IMR-90 (cell line): ENCODE results near the gene KIAA1614. TPM values are rescaled to one million over a fixed set of nuclear protein-coding genes. Genes with fewer than 3 reads are reported as not detected.

Experiments used
- ATAC-seq: fragments of 200-7000 bp; cut with Tn5 transposase; 2 replicates; pipeline ENCODE4 v1.9.1; 2020; ENCODE audit warnings: low read depth, mild to moderate bottlenecking, moderate library complexity
- BruUV-seq: library from RNA; stranded (reverse); fragments of 400-500 nt; replicated peaks from 2 replicates; lab custom pipeline; 2021; lab: Mats Ljungman, UMichigan
- CTCF ChIA-PET: fragments of 300-600 bp; formaldehyde crosslinking; extraction: SDS; loops from one replicate; lab custom pipeline; 2021; ENCODE audit warnings: antibody characterized with exemption; lab: Yijun Ruan, JAX
- POLR2A ChIA-PET: fragments of 300-600 bp; sonication (Branson Sonifier 250); formaldehyde crosslinking; loops from one replicate; lab custom pipeline; 2022; ENCODE audit warnings: antibody characterized with exemption; ENCODE audit not compliant: unreplicated experiment; lab: Charles Lee
- DNase-seq: peaks from one replicate; pipeline ENCODE4 v3.0.0; 2013
- H2AFZ ChIP-seq: replicated peaks from 2 replicates; pipeline ENCODE3; 2013; ENCODE audit warnings: low read length, mild to moderate bottlenecking; ENCODE audit not compliant: poor library complexity
- H2AK5ac ChIP-seq: 2 replicates; pipeline ENCODE4 v1.6.1; 2013; ENCODE audit warnings: low read depth, low read length, inconsistent platforms
- H2AK9ac ChIP-seq: replicated peaks from 2 replicates; pipeline ENCODE3; 2013; ENCODE audit warnings: mild to moderate bottlenecking, low read depth, low read length, moderate library complexity; ENCODE audit not compliant: poor library complexity
- H2BK120ac ChIP-seq: 2 replicates; pipeline ENCODE4 v1.6.1; 2013; ENCODE audit warnings: low read depth, low read length, inconsistent platforms
- H2BK15ac ChIP-seq: 3 replicates; pipeline ENCODE4 v1.6.1; 2013; ENCODE audit warnings: low read depth, low read length, inconsistent platforms
- H2BK20ac ChIP-seq: 2 replicates; pipeline ENCODE4 v1.6.1; 2013; ENCODE audit warnings: low read depth, mild to moderate bottlenecking, inconsistent platforms, low read length, moderate library complexity
- H2BK5ac ChIP-seq: 2 replicates; pipeline ENCODE4 v1.6.1; 2013; ENCODE audit warnings: mild to moderate bottlenecking, low read depth, low read length, inconsistent platforms; ENCODE audit not compliant: poor library complexity, severe bottlenecking
- H3K14ac ChIP-seq: replicated peaks from 2 replicates; pipeline ENCODE4 v1.6.1; 2013; ENCODE audit warnings: low read depth, low read length, inconsistent platforms
- H3K18ac ChIP-seq: 2 replicates; pipeline ENCODE4 v1.6.1; 2013; ENCODE audit warnings: low read depth, low read length, control low read depth
- H3K23ac ChIP-seq: 2 replicates; pipeline ENCODE4 v1.6.1; 2013; ENCODE audit warnings: low read depth, low read length, inconsistent platforms
- H3K27ac ChIP-seq: 2 replicates; pipeline ENCODE4 v1.5.1; 2013; ENCODE audit warnings: mild to moderate bottlenecking, control low read depth, low read length; ENCODE audit not compliant: insufficient read depth
- H3K27me3 ChIP-seq: 2 replicates; pipeline ENCODE4 v1.6.1; 2013; ENCODE audit warnings: low read length; ENCODE audit not compliant: control insufficient read depth, insufficient read depth
- H3K36me3 ChIP-seq: 2 replicates; pipeline ENCODE4 v1.6.1; 2013; ENCODE audit warnings: low read length, mixed read lengths; ENCODE audit not compliant: control insufficient read depth, insufficient read depth
- H3K4ac ChIP-seq: 2 replicates; pipeline ENCODE4 v1.6.1; 2013; ENCODE audit warnings: low read depth, low read length, inconsistent platforms
- H3K4me1 ChIP-seq: 2 replicates; pipeline ENCODE4 v1.6.1; 2013; ENCODE audit warnings: low read length, mixed read lengths; ENCODE audit not compliant: control insufficient read depth, insufficient read depth
- H3K4me2 ChIP-seq: 2 replicates; pipeline ENCODE4 v1.6.1; 2013; ENCODE audit warnings: low read depth, mild to moderate bottlenecking, control low read depth, low read length, moderate library complexity
- H3K4me3 ChIP-seq: 2 replicates; pipeline ENCODE4 v1.5.1; 2013; ENCODE audit warnings: low read depth, mild to moderate bottlenecking, control low read depth, low read length, moderate library complexity; ENCODE audit not compliant: insufficient read depth
- H3K56ac ChIP-seq: 2 replicates; pipeline ENCODE4 v1.6.1; 2013; ENCODE audit warnings: low read length, inconsistent platforms; ENCODE audit not compliant: insufficient read depth; ENCODE audit errors: extremely low read depth
- H3K79me1 ChIP-seq, 2 experiments: 2 replicates each; pipeline ENCODE4 v1.6.1; 2013; ENCODE audit warnings: low read length in 2 of 2, inconsistent platforms in 1 of 2, low read depth in 1 of 2
- H3K9ac ChIP-seq: 2 replicates; pipeline ENCODE4 v1.6.1; 2013; ENCODE audit warnings: low read depth, low read length, control low read depth
- H3K9me1 ChIP-seq: 2 replicates; pipeline ENCODE4 v1.6.1; 2013; ENCODE audit warnings: low read length, inconsistent platforms; ENCODE audit not compliant: insufficient read depth
- H3K9me3 ChIP-seq: 2 replicates; pipeline ENCODE4 v1.6.1; 2013; ENCODE audit warnings: low read length; ENCODE audit not compliant: control insufficient read depth, insufficient read depth
- H4K20me1 ChIP-seq: 2 replicates; pipeline ENCODE4 v1.6.1; 2013; ENCODE audit warnings: low read length, inconsistent platforms; ENCODE audit not compliant: insufficient read depth
- H4K5ac ChIP-seq: 2 replicates; pipeline ENCODE4 v1.6.1; 2013; ENCODE audit warnings: mild to moderate bottlenecking, low read depth, low read length, control low read depth
- H4K8ac ChIP-seq, 2 experiments: 2 replicates each; pipeline ENCODE4 v1.6.1; 2013; ENCODE audit warnings: low read depth in 2 of 2, low read length in 2 of 2, control low read depth in 1 of 2, inconsistent platforms in 1 of 2
- H4K91ac ChIP-seq: 2 replicates; pipeline ENCODE4 v1.6.1; 2013; ENCODE audit warnings: low read depth, low read length, inconsistent platforms; ENCODE audit not compliant: insufficient read depth
- BHLHE40 ChIP-seq: fragments of 150-350 bp; IDR thresholded peaks from 2 replicates; pipeline ENCODE4 v1.6.1; 2016; ENCODE audit warnings: mild to moderate bottlenecking, low read depth, low read length
- CEBPB ChIP-seq: IDR thresholded peaks from 2 replicates; pipeline ENCODE4 v1.6.1; 2012; ENCODE audit warnings: low read depth, low read length, improper control_type of control experiment
- ELK1 ChIP-seq: fragments of 150-350 bp; IDR thresholded peaks from 2 replicates; pipeline ENCODE4 v1.6.1; 2016; ENCODE audit warnings: low read depth, mild to moderate bottlenecking, low read length, moderate library complexity, borderline replicate concordance
- MXI1 ChIP-seq: IDR thresholded peaks from 2 replicates; pipeline ENCODE4 v1.6.1; 2012; ENCODE audit warnings: low read depth, mild to moderate bottlenecking, low read length, moderate library complexity, borderline replicate concordance
- POLR2A ChIP-seq: IDR thresholded peaks from 2 replicates; pipeline ENCODE4 v1.6.1; 2012; ENCODE audit warnings: mild to moderate bottlenecking, low read depth, low read length
- RCOR1 ChIP-seq: IDR thresholded peaks from 2 replicates; pipeline ENCODE4 v1.6.1; 2012; ENCODE audit warnings: mild to moderate bottlenecking, low read length, improper control_type of control experiment; ENCODE audit not compliant: insufficient replicate concordance
- SMC3 ChIP-seq: fragments of 150-350 bp; IDR thresholded peaks from 2 replicates; pipeline ENCODE4 v1.6.1; 2016; ENCODE audit warnings: low read depth, mild to moderate bottlenecking, antibody characterized with exemption, low read length, moderate library complexity
- WGBS, 2 experiments: methylation state at CpG; one replicate each; pipeline versions ENCODE4 v1.1.5 to v1.1.7; 2013; ENCODE audit warnings: missing lambda C conversion rate in 2 of 2; ENCODE audit not compliant: insufficient read length in 1 of 2; ENCODE audit errors: extremely low coverage in 2 of 2; 5-methylcytosine and 5-hydroxymethylcytosine counted together
- dilution Hi-C: fragments of 300-500 bp; cut with HindIII; formaldehyde crosslinking; loops from one replicate; pipeline ENCODE4 v1.14.3; 2018; ENCODE audit warnings: low sequenced_read_pairs; ENCODE audit not compliant: unreplicated experiment
- in situ Hi-C: fragments of 300-500 bp; cut with MboI; formaldehyde crosslinking; loops from 3 replicates; pipeline ENCODE4 v1.14.3; 2019; ENCODE audit warnings: low sequenced_read_pairs, inconsistent platforms, mixed read lengths
- intact Hi-C: fragments of 100-400 bp; cut with micrococcal nuclease; formaldehyde crosslinking; loops from 2 replicates; pipeline ENCODE4 v1.10.0; 2022
- polyA plus RNA-seq, 3 experiments: library from polyadenylated mRNA; depleted of rRNA; stranded (reverse); fragments of >200 nt; gene quantifications; 2 replicates each; pipeline ENCODE4 v1.2.3, GENCODE V29; 2012; ENCODE audit warnings: low replicate concordance in 1 of 3
- total RNA-seq: library from RNA; depleted of rRNA; stranded (reverse); fragments of >200 nt; gene quantifications from 2 replicates; pipeline ENCODE4 v1.2.3, GENCODE V29; 2012

Gene KIAA1614
- total and polyA plus RNA-seq, 2 of the 4 experiments (the other 2 are of a cell fraction): 1.8 to 3.5 TPM

- DNase-seq (no peak), ATAC-seq (no peak)
- Histone ChIP-seq H4K91ac (no peak overlapping the region), H3K4me3 (no peak overlapping the region), H3K18ac (no peak overlapping the region), H3K56ac (no peak overlapping the region), H3K9me1 (peaks cover 7% of the 10 kb centered on the region), H2AK5ac (no peak overlapping the region), H2AFZ (no peak overlapping the region), H3K27ac (no peak overlapping the region), H3K4me1 (peaks cover 8% of the 10 kb centered on the region), H4K20me1 (peaks cover 5% of the 10 kb centered on the region; the same call in 1 of the 2 replicates), H4K8ac (no peak overlapping the region), H2BK120ac (no peak overlapping the region), H3K27me3 (no peaks in the 10 kb centered on the region), H3K79me1 (peaks cover 17 to 30% of the 10 kb centered on the region in 2 experiments), H2BK5ac (no peak overlapping the region), H3K9me3 (no peaks in the 10 kb centered on the region), H3K14ac (no peak overlapping the region), H2AK9ac (no peak overlapping the region), H3K36me3 (peaks cover 32% of the 10 kb centered on the region), H3K23ac (no peak overlapping the region), H2BK20ac (no peak overlapping the region), H3K4me2 (no peak overlapping the region), H3K9ac (no peak overlapping the region), H2BK15ac (no peak overlapping the region), H4K5ac (no peak overlapping the region), H3K4ac (no peak overlapping the region)
- CTCF ChIA-PET: no interaction called here
- intact Hi-C loops: no loop called here
- dilution Hi-C loops: no loop called here
- no peak for TF ChIP-seq BHLHE40
- no peak for TF ChIP-seq CEBPB
- TF ChIP-seq SMC3: no peak
- TF ChIP-seq MXI1: no peak
- TF ChIP-seq ELK1: no peak
- TF ChIP-seq RCOR1: no peak
- TF ChIP-seq POLR2A: no peak
- WGBS, 2 experiments: no CpG with 5 or more reads among the region's 1 CpG
- no TSS peak for BruUV-seq
- POLR2A ChIA-PET: no interaction called here
- in situ Hi-C loops: no loop called here
Observed at GRCh38 chr1:180982422-180982821, 69.7 kb downstream of the KIAA1614 start.
